HG02885 (cell line): ENCODE results near the gene CSE1L.
"Not testable (repeated sequence)": the region's sequence is repeated elsewhere in the genome, so short reads cannot be mapped to it uniquely, and the experiment has no call there.

Experiments
- ATAC-seq: cut with Tn5 transposase; IDR thresholded peaks from one replicate; pipeline ENCODE4 v1.9.1; 2021; ENCODE audit warnings: mild to moderate bottlenecking; ENCODE audit not compliant: unreplicated experiment, poor library complexity

Gene CSE1L

GRCh38 chr20:49118307-49118706 lies 72.2 kb downstream of the CSE1L start:
- ATAC-seq, result no peak

- ATAC-seq, result no peak
These were observed 73.9 kb downstream of the CSE1L start for GRCh38 chr20:49119988-49120387.

- ATAC-seq, result no peak
These were observed 76.8 kb downstream of the CSE1L start for GRCh38 chr20:49122920-49123319.

GRCh38 chr20:49123982-49124381 lies 77.9 kb downstream of the CSE1L start:
- no peak for ATAC-seq

- no peak for ATAC-seq
These were observed 86.9 kb downstream of the CSE1L start for GRCh38 chr20:49132995-49133478.

GRCh38 chr20:49133571-49133970 lies 87.5 kb downstream of the CSE1L start:
- no peak for ATAC-seq

- not testable (repeated sequence) for ATAC-seq
These were observed 88.7 kb downstream of the CSE1L start for GRCh38 chr20:49134797-49135196.

GRCh38 chr20:49136817-49137571 lies 90.9 kb downstream of the CSE1L start:
- ATAC-seq, result no peak

- no peak for ATAC-seq
These were observed 92.3 kb downstream of the CSE1L start for GRCh38 chr20:49138431-49138830.

GRCh38 chr20:49140411-49140810 lies 94.3 kb downstream of the CSE1L start:
- ATAC-seq, result no peak

- no peak for ATAC-seq
These were observed 94.7 kb downstream of the CSE1L start for GRCh38 chr20:49140834-49141233.
